Astrocyte (in vitro differentiated cells and primary cell): ENCODE results near the gene ZNF277. TPM values are rescaled to one million over a fixed set of nuclear protein-coding genes. Genes with fewer than 3 reads are reported as not detected.

Source experiments
- DNase-seq: peaks from one replicate; pipeline ENCODE4 v3.0.0-alpha.2; 2010; ENCODE audit warnings: low read depth
- FAIRE-seq: peaks from 2 replicates; lab custom pipeline; 2011; peaks lifted over from hg19 to GRCh38; lab: Jason Lieb, UNC
- H2AFZ ChIP-seq: 2 replicates; pipeline ENCODE4 v1.6.0; 2012; ENCODE audit warnings: low read depth, low read length, inconsistent platforms
- H3K27ac ChIP-seq: 2 replicates; pipeline ENCODE4 v1.5.1; 2011; ENCODE audit warnings: low read depth, low read length, inconsistent platforms
- H3K27me3 ChIP-seq: 2 replicates; pipeline ENCODE4 v1.6.0; 2011; ENCODE audit warnings: low read length, inconsistent platforms; ENCODE audit not compliant: insufficient read depth
- H3K36me3 ChIP-seq: 2 replicates; pipeline ENCODE4 v1.5.1; 2011; ENCODE audit warnings: low read length, inconsistent platforms; ENCODE audit not compliant: insufficient read depth
- H3K4me1 ChIP-seq: 2 replicates; pipeline ENCODE4 v1.5.1; 2011; ENCODE audit warnings: low read length, inconsistent platforms; ENCODE audit not compliant: insufficient read depth
- H3K4me2 ChIP-seq: 2 replicates; pipeline ENCODE4 v1.6.0; 2012; ENCODE audit warnings: low read length, inconsistent platforms
- H3K4me3 ChIP-seq: 2 replicates; pipeline ENCODE4 v1.5.1; 2011; ENCODE audit warnings: low read depth, mild to moderate bottlenecking, low read length, inconsistent platforms; ENCODE audit not compliant: insufficient read depth
- H3K79me2 ChIP-seq: 2 replicates; pipeline ENCODE4 v1.6.0; 2012; ENCODE audit warnings: mild to moderate bottlenecking, low read length, inconsistent platforms; ENCODE audit not compliant: insufficient read depth
- H3K9ac ChIP-seq: 2 replicates; pipeline ENCODE4 v1.6.0; 2012; ENCODE audit warnings: mild to moderate bottlenecking, low read length, inconsistent platforms
- H3K9me3 ChIP-seq: 2 replicates; pipeline ENCODE4 v1.5.1; 2012; ENCODE audit warnings: low read depth, mild to moderate bottlenecking, low read length, inconsistent platforms; ENCODE audit not compliant: insufficient read depth
- H4K20me1 ChIP-seq: 2 replicates; pipeline ENCODE4 v1.6.0; 2012; ENCODE audit warnings: low read length, inconsistent platforms; ENCODE audit not compliant: insufficient read depth
- H3K27ac Mint-ChIP-seq: one replicate; pipeline ENCODE4 v1.8.0; 2021; ENCODE audit warnings: mild to moderate bottlenecking, mixed read lengths; ENCODE audit not compliant: unreplicated experiment
- H3K27me3 Mint-ChIP-seq: one replicate; pipeline ENCODE4 v1.8.0; 2021; ENCODE audit warnings: low read depth, mixed read lengths; ENCODE audit not compliant: unreplicated experiment
- H3K36me3 Mint-ChIP-seq: one replicate; pipeline ENCODE4 v1.8.0; 2021; ENCODE audit warnings: low read depth, mixed read lengths; ENCODE audit not compliant: unreplicated experiment
- H3K4me1 Mint-ChIP-seq: one replicate; pipeline ENCODE4 v1.8.0; 2021; ENCODE audit warnings: low read depth, mixed read lengths; ENCODE audit not compliant: unreplicated experiment
- H3K4me3 Mint-ChIP-seq: one replicate; pipeline ENCODE4 v1.8.0; 2021; ENCODE audit warnings: mild to moderate bottlenecking, moderate library complexity, mixed read lengths; ENCODE audit not compliant: unreplicated experiment
- H3K9me3 Mint-ChIP-seq: one replicate; pipeline ENCODE4 v1.8.0; 2021; ENCODE audit warnings: mild to moderate bottlenecking, mixed read lengths; ENCODE audit not compliant: unreplicated experiment
- CTCF ChIP-seq: IDR thresholded peaks from 2 replicates; pipeline ENCODE4 v1.5.1; 2011; ENCODE audit warnings: low read depth, mild to moderate bottlenecking, inconsistent platforms, low read length, moderate library complexity; ENCODE audit not compliant: insufficient read depth
- EZH2 ChIP-seq: IDR thresholded peaks from 2 replicates; pipeline ENCODE4 v1.6.1; 2012; ENCODE audit warnings: mild to moderate bottlenecking, low read length, inconsistent platforms; ENCODE audit not compliant: insufficient read depth
- total RNA-seq: library from RNA; stranded (reverse); gene quantifications from 2 replicates; pipeline ENCODE4 v1.2.1, GENCODE V29; 2021

The ZNF277 gene
- total RNA-seq, 1 donor from 2014 or later: 23.0 TPM

GRCh38 chr7:112337892-112338291 lies 131.4 kb downstream of the ZNF277 start:
- Histone ChIP-seq H3K9me3 (no peaks in the 10 kb centered on the region), H3K79me2 (no peaks in the 10 kb centered on the region), H3K9ac (no peak overlapping the region), H3K4me2 (no peak overlapping the region), H3K4me3 (no peak overlapping the region), H4K20me1 (no peaks in the 10 kb centered on the region), H3K27me3 (no peaks in the 10 kb centered on the region), H3K36me3 (peaks cover 7% of the 10 kb centered on the region), H2AFZ (no peak overlapping the region), H3K27ac (no peak overlapping the region), H3K4me1 (no peaks in the 10 kb centered on the region)
- FAIRE-seq (no peak), DNase-seq (no peak)
- Mint-ChIP-seq H3K27me3 (no peaks in the 10 kb centered on the region), H3K9me3 (no peaks in the 10 kb centered on the region), H3K4me3 (no peak overlapping the region), H3K4me1 (no peaks in the 10 kb centered on the region), H3K27ac (no peak overlapping the region), H3K36me3 (peaks cover 14% of the 10 kb centered on the region)
- no peak for TF ChIP-seq CTCF

GRCh38 chr7:112338786-112339185 lies 132.3 kb downstream of the ZNF277 start:
- DNase-seq (no peak), FAIRE-seq (no peak)
- H3K4me1 Mint-ChIP-seq: no peaks in the 10 kb centered on the region
- no peaks in the 10 kb centered on the region for H3K9me3 Mint-ChIP-seq
- H3K4me2 ChIP-seq: no peak overlapping the region
- H3K79me2 ChIP-seq: no peaks in the 10 kb centered on the region
- TF ChIP-seq CTCF (no peak), EZH2 (no peak)
- no peaks in the 10 kb centered on the region for H3K4me1 ChIP-seq
- no peak overlapping the region for H3K27ac Mint-ChIP-seq
- no peaks in the 10 kb centered on the region for H3K27me3 Mint-ChIP-seq
- no peak overlapping the region for H3K27ac ChIP-seq
- H2AFZ ChIP-seq: no peak overlapping the region
- no peaks in the 10 kb centered on the region for H3K27me3 ChIP-seq
- H3K4me3 ChIP-seq: no peak overlapping the region
- no peak overlapping the region for H3K4me3 Mint-ChIP-seq
- no peaks in the 10 kb centered on the region for H4K20me1 ChIP-seq
- H3K36me3 Mint-ChIP-seq: peaks cover 23% of the 10 kb centered on the region
- no peaks in the 10 kb centered on the region for H3K9me3 ChIP-seq
- H3K9ac ChIP-seq: no peak overlapping the region
- peaks cover 12% of the 10 kb centered on the region for H3K36me3 ChIP-seq

GRCh38 chr7:112341464-112341863 lies 135.0 kb downstream of the ZNF277 start:
- no peaks in the 10 kb centered on the region for H3K9me3 Mint-ChIP-seq
- H3K27me3 ChIP-seq: no peaks in the 10 kb centered on the region
- H3K27me3 Mint-ChIP-seq: no peaks in the 10 kb centered on the region
- FAIRE-seq (no peak), DNase-seq (no peak)
- peaks cover 13% of the 10 kb centered on the region for H3K36me3 ChIP-seq
- peaks cover 30% of the 10 kb centered on the region for H3K36me3 Mint-ChIP-seq
- H3K4me1 Mint-ChIP-seq: no peaks in the 10 kb centered on the region
- TF ChIP-seq CTCF (no peak), EZH2 (no peak)
- H3K79me2 ChIP-seq: no peaks in the 10 kb centered on the region
- no peak overlapping the region for H3K27ac Mint-ChIP-seq
- H3K9ac ChIP-seq: no peak overlapping the region
- H3K4me3 Mint-ChIP-seq: no peak overlapping the region
- no peak overlapping the region for H3K4me3 ChIP-seq
- H3K9me3 ChIP-seq: no peaks in the 10 kb centered on the region
- no peak overlapping the region for H3K27ac ChIP-seq
- no peak overlapping the region for H2AFZ ChIP-seq
- H3K4me2 ChIP-seq: no peak overlapping the region
- H3K4me1 ChIP-seq: no peaks in the 10 kb centered on the region
- H4K20me1 ChIP-seq: no peaks in the 10 kb centered on the region
